ENCODE results near the gene GFRA1.

DNA sequence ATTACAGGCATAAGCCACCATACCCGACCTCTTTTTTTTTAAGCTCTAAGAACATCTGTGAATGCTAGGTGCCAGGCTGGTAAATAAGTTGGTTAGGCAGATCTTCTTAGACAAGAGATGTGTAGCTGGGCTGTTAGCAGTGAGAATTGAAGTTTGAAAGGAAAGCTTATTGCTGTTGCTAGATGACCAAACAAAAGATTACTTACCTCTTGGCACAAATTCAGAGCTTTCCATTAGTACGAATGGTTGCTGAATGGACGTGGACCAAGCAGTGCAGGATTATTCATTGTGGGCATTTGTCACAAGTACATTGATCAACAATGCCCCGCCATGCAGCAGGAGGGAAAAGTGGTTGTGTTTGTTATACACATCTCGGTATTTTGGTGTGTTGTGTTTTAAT, 131.2 kb downstream of the GFRA1 start:
- TF ChIP-seq, protein P1, sequence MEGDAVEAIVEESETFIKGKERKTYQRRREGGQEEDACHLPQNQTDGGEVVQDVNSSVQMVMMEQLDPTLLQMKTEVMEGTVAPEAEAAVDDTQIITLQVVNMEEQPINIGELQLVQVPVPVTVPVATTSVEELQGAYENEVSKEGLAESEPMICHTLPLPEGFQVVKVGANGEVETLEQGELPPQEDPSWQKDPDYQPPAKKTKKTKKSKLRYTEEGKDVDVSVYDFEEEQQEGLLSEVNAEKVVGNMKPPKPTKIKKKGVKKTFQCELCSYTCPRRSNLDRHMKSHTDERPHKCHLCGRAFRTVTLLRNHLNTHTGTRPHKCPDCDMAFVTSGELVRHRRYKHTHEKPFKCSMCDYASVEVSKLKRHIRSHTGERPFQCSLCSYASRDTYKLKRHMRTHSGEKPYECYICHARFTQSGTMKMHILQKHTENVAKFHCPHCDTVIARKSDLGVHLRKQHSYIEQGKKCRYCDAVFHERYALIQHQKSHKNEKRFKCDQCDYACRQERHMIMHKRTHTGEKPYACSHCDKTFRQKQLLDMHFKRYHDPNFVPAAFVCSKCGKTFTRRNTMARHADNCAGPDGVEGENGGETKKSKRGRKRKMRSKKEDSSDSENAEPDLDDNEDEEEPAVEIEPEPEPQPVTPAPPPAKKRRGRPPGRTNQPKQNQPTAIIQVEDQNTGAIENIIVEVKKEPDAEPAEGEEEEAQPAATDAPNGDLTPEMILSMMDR (IDR thresholded peaks at IDR 0.05): no peak
- TF ChIP-seq POLR2A (IDR thresholded peaks at IDR 0.05): no peak

Data from lower leg skin (tissue), 3 donors.